GM21825 (cell line): Measurements from ENCODE around the gene C1orf74.

Experiments used
- ATAC-seq: cut with Tn5 transposase; IDR thresholded peaks from one replicate; pipeline ENCODE4 v1.9.1; 2021; ENCODE audit warnings: mild to moderate bottlenecking, moderate library complexity; ENCODE audit not compliant: unreplicated experiment

The C1orf74 gene

GRCh38 chr1:209772126-209772525 lies 12.2 kb downstream of the C1orf74 start:
- no peak for ATAC-seq

- no peak for ATAC-seq
These were observed 13.5 kb downstream of the C1orf74 start for GRCh38 chr1:209770636-209771415.

GRCh38 chr1:209769971-209770370 lies 14.4 kb downstream of the C1orf74 start:
- ATAC-seq, result no peak

- ATAC-seq, result peak; percentile 76
These were observed 15.0 kb downstream of the C1orf74 start for GRCh38 chr1:209769171-209769904.

- peak; percentile 84 for ATAC-seq
These were observed 16.0 kb downstream of the C1orf74 start for GRCh38 chr1:209768354-209768774.

- ATAC-seq, result no peak
These were observed 16.7 kb downstream of the C1orf74 start for GRCh38 chr1:209767706-209768105.

- no peak for ATAC-seq
These were observed 17.3 kb downstream of the C1orf74 start for GRCh38 chr1:209767096-209767495.

- no peak for ATAC-seq
These were observed 18.3 kb downstream of the C1orf74 start for GRCh38 chr1:209766051-209766450.

- ATAC-seq, result no peak
These were observed 23.2 kb downstream of the C1orf74 start for GRCh38 chr1:209761011-209761635.

GRCh38 chr1:209759829-209760359 lies 24.5 kb downstream of the C1orf74 start:
- ATAC-seq, result no peak

GRCh38 chr1:209758400-209758799 lies 26.0 kb downstream of the C1orf74 start:
- no peak for ATAC-seq

- peak; percentile 26 for ATAC-seq
These were observed 27.5 kb downstream of the C1orf74 start for GRCh38 chr1:209756615-209757445.

GRCh38 chr1:209755926-209756614 lies 28.3 kb downstream of the C1orf74 start, which contains the start of gene TRAF3IP3:
TRAF3IP3 (plus strand) TSS chr1:209756053; CDS start chr1:209760040, 3,987 bp downstream.
- peak; percentile 77 for ATAC-seq

- ATAC-seq, result no peak
These were observed 29.1 kb downstream of the C1orf74 start for GRCh38 chr1:209755256-209755655.

- no peak for ATAC-seq
These were observed 31.5 kb downstream of the C1orf74 start for GRCh38 chr1:209752890-209753289.

- ATAC-seq, result peak; percentile 41
These were observed 32.6 kb downstream of the C1orf74 start for GRCh38 chr1:209751627-209752231.

GRCh38 chr1:209749670-209750323 lies 34.6 kb downstream of the C1orf74 start:
- no peak for ATAC-seq

- no peak for ATAC-seq
These were observed 35.2 kb downstream of the C1orf74 start for GRCh38 chr1:209749205-209749604.

- ATAC-seq, result no peak
These were observed 35.7 kb downstream of the C1orf74 start for GRCh38 chr1:209748620-209749019.
